ENCODE measurements around the gene PSEN1. TPM values are rescaled to one million over a fixed set of nuclear protein-coding genes. Genes with fewer than 3 reads are reported as not detected.

Gene PSEN1
- total and polyA plus RNA-seq, 2 of the 8 experiments (the other 6 are each of a cell fraction or from before 2014, with no cell fraction given), result 10.1 to 38.7 TPM

DNA sequence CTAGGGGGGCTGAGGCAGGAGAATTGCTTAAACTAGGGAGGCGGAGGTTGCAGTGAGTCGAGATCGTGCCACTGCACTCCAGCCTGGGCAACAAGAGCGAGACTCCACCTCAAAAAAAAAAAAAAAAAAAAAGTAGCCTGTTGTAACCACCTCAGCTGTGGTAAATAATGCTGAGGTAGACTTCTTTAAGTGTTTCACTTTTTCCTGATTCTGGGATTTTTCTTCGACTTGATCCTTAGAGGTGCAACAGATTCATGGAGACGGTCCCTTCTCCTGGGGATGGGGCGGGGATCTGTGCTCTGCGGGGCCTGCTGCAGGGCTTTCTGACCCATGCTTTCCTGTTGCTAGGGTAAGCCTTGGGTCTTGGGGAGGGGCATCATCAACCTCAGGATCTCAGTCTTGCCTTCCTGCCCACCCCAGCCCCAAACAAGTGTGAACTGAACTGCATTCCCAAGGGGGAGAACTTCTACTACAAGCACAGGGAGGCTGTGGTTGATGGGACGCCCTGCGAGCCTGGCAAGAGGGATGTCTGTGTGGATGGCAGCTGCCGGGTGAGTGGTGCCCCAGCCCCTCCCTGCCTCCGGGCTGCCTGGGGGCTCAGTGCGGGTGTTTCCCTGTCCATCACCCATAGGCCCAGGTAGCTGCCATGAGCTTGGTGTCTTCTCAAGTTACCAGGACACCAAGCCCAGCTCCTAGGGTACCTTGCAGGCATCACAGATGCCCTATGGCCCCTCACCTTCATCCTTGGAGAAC, 113.4 kb downstream of the PSEN1 start:
- Histone ChIP-seq H2BK15ac (ENCODE audit: low read length) (no peak overlapping the region), H4K5ac (ENCODE audit: insufficient read length, low read depth, low read length) (no peak overlapping the region), H4K20me1 (replicated peaks in 1 of 2; ENCODE audit: control insufficient read depth in 1 of 2, insufficient read depth in 2 of 2, low read length in 2 of 2) (peaks cover 0 to 2% of the 10 kb centered on the region in 2 experiments), H3K14ac (ENCODE audit: insufficient read length) (no peak overlapping the region), H3K4me1 (replicated peaks in 1 of 4; ENCODE audit: control insufficient read depth in 3 of 4, insufficient read depth in 4 of 4, low read length in 3 of 4) (peaks cover 0 to 2% (median 0%) of the 10 kb centered on the region in 4 experiments; a peak in 3 of 7 replicates), H3K9me3 (ENCODE audit: insufficient read depth in 2 of 2, low read depth in 1 of 2, low read length in 1 of 2) (no peaks in the 10 kb centered on the region), H3K4ac (replicated peaks; ENCODE audit: insufficient read length, low read depth, low read length) (no peak overlapping the region), H3K36me3 (ENCODE audit: control insufficient read depth in 2 of 4, insufficient read depth in 4 of 4, low read length in 3 of 4) (peaks cover 0 to 11% (median 4%) of the 10 kb centered on the region in 4 experiments; a peak in 5 of 8 replicates), H2BK12ac (ENCODE audit: low read depth, low read length) (no peak overlapping the region), H2AFZ (ENCODE audit: low read length) (no peak overlapping the region), H3K79me1 (ENCODE audit: low read depth, low read length) (no peaks in the 10 kb centered on the region), H4K91ac (replicated peaks; ENCODE audit: insufficient read length, low read length) (no peak overlapping the region), H3K79me2 (ENCODE audit: control insufficient read depth in 1 of 2, insufficient read depth in 2 of 2, low read length in 2 of 2) (no peaks in the 10 kb centered on the region; a peak in 1 of 4 replicates), H3K4me3 (ENCODE audit: extremely low read depth in 1 of 4, insufficient read depth in 2 of 4, low read depth in 3 of 4, low read length in 4 of 4) (no peak overlapping the region), H2BK20ac (ENCODE audit: low read length) (no peak overlapping the region), H3K23ac (ENCODE audit: insufficient read length) (no peak overlapping the region), H3K27ac (ENCODE audit: low read depth, low read length) (no peak overlapping the region), H3K23me2 (ENCODE audit: low read depth, low read length) (no peaks in the 10 kb centered on the region; the same call in 1 of the 2 replicates), H2BK5ac (ENCODE audit: low read depth, low read length) (no peak overlapping the region), H2BK120ac (replicated peaks; ENCODE audit: low read depth, low read length) (no peak overlapping the region), H3K56ac (replicated peaks; ENCODE audit: insufficient read length, low read depth, low read length) (no peak overlapping the region), H2AK5ac (ENCODE audit: low read depth, low read length) (no peak overlapping the region), H3K4me2 (ENCODE audit: insufficient read depth in 1 of 2, low read depth in 2 of 2, low read length in 2 of 2) (no peak overlapping the region), H3K9ac (replicated peaks in 1 of 4; ENCODE audit: extremely low read depth in 1 of 4, low read depth in 3 of 4, low read length in 3 of 4) (no peak overlapping the region), H3K18ac (ENCODE audit: extremely low read depth, low read length) (no peak overlapping the region; the same call in 1 of the 2 replicates), H3K27me3 (replicated peaks in 1 of 4; ENCODE audit: control insufficient read depth in 3 of 4, extremely low read depth in 1 of 4, insufficient read depth in 3 of 4, low read length in 3 of 4) (no peaks in the 10 kb centered on the region), H4K8ac (ENCODE audit: extremely low read depth, insufficient read depth, low read length) (no peak overlapping the region)
- POLR2A ChIA-PET (ENCODE audit: partially characterized antibody), result interaction anchor here (0.9 to 4.4 kb wide), 2 partner anchors 10 to 15 kb away, joined by 3 to 21 read pairs; no protein-coding TSS in a partner anchor
- CTCF ChIA-PET (ENCODE audit: partially characterized antibody), result interaction anchor here (0.6 to 2.4 kb wide), 6 partner anchors 8 to 121 kb away, joined by 3 to 10 read pairs (median 4); no protein-coding TSS in a partner anchor
- WGBS, 2 experiments (ENCODE audit: extremely low coverage in 1 of 2, insufficient coverage in 1 of 2, insufficient read length in 1 of 2, insufficient replicate concordance in 2 of 2, low coverage in 1 of 2, low lambda C conversion rate in 2 of 2, missing lambda C conversion rate in 1 of 2), result 96% methylated on average over 12 of the region's 13 CpGs; no CpG with 5 or more reads in 1 of the 2 experiments
- DNase-seq (ENCODE audit: low read depth in 1 of 2, low spot score in 2 of 2), result no peak
- no peak for FAIRE-seq
- TF ChIP-seq CBX8 (IDR thresholded peaks at IDR 0.05; ENCODE audit: borderline replicate concordance, low read depth, low read length), result no peak
- TF ChIP-seq RFX5 (IDR thresholded peaks at IDR 0.05; ENCODE audit: borderline replicate concordance, low read depth, low read length), result no peak
- TF ChIP-seq HDAC6 (IDR thresholded peaks at IDR 0.05; ENCODE audit: low read depth, low read length), result no peak
- TF ChIP-seq POLR2A (IDR thresholded peaks at IDR 0.05; ENCODE audit: control extremely low read depth in 1 of 2, low read depth in 2 of 2, low read length in 2 of 2), result no peak
- TF ChIP-seq EZH2 (IDR thresholded peaks at IDR 0.05; ENCODE audit: low read depth, low read length, severe bottlenecking), result no peak
- TF ChIP-seq MAFK (IDR thresholded peaks at IDR 0.05; ENCODE audit: low read depth, low read length), result no peak
- TF ChIP-seq, protein P1, sequence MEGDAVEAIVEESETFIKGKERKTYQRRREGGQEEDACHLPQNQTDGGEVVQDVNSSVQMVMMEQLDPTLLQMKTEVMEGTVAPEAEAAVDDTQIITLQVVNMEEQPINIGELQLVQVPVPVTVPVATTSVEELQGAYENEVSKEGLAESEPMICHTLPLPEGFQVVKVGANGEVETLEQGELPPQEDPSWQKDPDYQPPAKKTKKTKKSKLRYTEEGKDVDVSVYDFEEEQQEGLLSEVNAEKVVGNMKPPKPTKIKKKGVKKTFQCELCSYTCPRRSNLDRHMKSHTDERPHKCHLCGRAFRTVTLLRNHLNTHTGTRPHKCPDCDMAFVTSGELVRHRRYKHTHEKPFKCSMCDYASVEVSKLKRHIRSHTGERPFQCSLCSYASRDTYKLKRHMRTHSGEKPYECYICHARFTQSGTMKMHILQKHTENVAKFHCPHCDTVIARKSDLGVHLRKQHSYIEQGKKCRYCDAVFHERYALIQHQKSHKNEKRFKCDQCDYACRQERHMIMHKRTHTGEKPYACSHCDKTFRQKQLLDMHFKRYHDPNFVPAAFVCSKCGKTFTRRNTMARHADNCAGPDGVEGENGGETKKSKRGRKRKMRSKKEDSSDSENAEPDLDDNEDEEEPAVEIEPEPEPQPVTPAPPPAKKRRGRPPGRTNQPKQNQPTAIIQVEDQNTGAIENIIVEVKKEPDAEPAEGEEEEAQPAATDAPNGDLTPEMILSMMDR (IDR thresholded peaks at IDR 0.05; ENCODE audit: control extremely low read depth in 1 of 3, insufficient read depth in 1 of 3, low read depth in 1 of 3, low read length in 3 of 3), result no peak
- no peak for TF ChIP-seq BCL11A (IDR thresholded peaks at IDR 0.05; ENCODE audit: low read depth in 2 of 2, low read length in 2 of 2)
- TF ChIP-seq SIN3A (conservative IDR thresholded peaks at IDR 0.05 in 1 of 2, IDR thresholded peaks at IDR 0.05 in 1 of 2; ENCODE audit: low read depth in 1 of 2, low read length in 2 of 2), result no peak
- TF ChIP-seq SP1 (IDR thresholded peaks at IDR 0.05; ENCODE audit: low read depth, low read length), result no peak

Measured in H1 (cell line).